ENCODE results near the gene ZNF354B. TPM values are rescaled to one million over a fixed set of nuclear protein-coding genes. Genes with fewer than 3 reads are reported as not detected.

ZNF354B gene
- total and polyA plus RNA-seq, 3 donors from 2014 or later = 6.5 to 30.8 (median 24.3) TPM

- 91 to 94% methylated on average over 6 of the region's 6 CpGs for WGBS, 2 donors
These were observed 34.3 kb upstream of the ZNF354B start for GRCh38 chr5:178825444-178825843.

DNA sequence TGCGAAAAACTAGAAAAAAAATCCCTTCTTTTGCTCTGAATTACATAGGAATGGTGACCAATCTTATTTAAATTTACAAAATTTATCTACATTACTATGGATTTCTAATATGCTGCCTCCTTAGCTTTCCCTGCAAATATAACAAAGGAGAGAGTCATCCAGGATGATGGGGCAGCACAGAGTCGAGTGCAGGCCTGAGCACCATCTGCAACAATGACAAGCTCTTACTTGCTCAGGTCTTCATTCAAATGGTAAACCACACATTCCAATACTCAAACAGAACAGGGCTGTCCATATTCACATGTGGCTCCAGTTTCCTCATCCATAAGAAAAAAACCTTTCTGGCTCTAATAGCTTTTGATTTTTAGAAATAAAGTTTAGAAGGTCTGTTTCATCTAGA lies 33.5 kb upstream of the ZNF354B start:
- H3K4me3 ChIP-seq = no peak overlapping the region
- H3K27ac ChIP-seq = no peak overlapping the region
- no peaks in the 10 kb centered on the region for H3K36me3 ChIP-seq (ENCODE audit: low read depth, missing control alignments)
- no peaks in the 10 kb centered on the region for H3K9me3 ChIP-seq
- intact Hi-C loops (cut with DNase I; ENCODE audit: low total_unique reads) = no loop called here
- DNase-seq = no peak
- H3K4me1 ChIP-seq = no peaks in the 10 kb centered on the region
- 79 to 89% methylated on average over 2 of the region's 2 CpGs for WGBS, 2 donors
- H3K27me3 ChIP-seq = no peaks in the 10 kb centered on the region
- TF ChIP-seq CTCF (IDR thresholded peaks at IDR 0.05) (no peak), POLR2A (IDR thresholded peaks at IDR 0.05) (no peak)

More at GRCh38 chr5:178825444-178825843, 34.3 kb upstream of the ZNF354B start:
- H3K27ac ChIP-seq = no peak overlapping the region
- H3K4me3 ChIP-seq = no peak overlapping the region
- TF ChIP-seq POLR2A (IDR thresholded peaks at IDR 0.05) = no peak
- TF ChIP-seq CTCF (IDR thresholded peaks at IDR 0.05) = no peak
- no peaks in the 10 kb centered on the region for H3K4me1 ChIP-seq
- H3K27me3 ChIP-seq = no peaks in the 10 kb centered on the region
- DNase-seq = no peak
- H3K9me3 ChIP-seq = no peaks in the 10 kb centered on the region
- intact Hi-C loops (cut with DNase I; ENCODE audit: low total_unique reads) = no loop called here
- H3K36me3 ChIP-seq (ENCODE audit: low read depth, missing control alignments) = no peaks in the 10 kb centered on the region

DNA sequence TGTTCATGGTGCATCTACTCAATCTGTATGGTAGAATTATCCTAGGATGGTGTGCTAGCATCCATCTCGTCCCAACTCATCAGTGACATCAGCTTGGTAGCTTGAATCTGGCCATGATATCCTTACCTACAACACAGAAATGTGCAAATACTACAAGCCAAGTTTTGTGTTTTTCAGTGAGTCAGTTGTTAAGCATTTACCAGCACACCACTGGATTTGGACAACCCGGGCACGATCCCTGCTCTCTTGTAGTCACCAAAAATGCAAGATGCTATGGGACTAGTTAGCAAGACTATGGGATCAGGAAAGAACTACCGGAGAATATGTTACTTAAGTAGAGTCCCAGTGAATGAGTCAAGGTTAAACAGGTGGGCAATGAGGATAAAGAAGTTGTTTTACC lies 32.1 kb upstream of the ZNF354B start:
- TF ChIP-seq POLR2A (IDR thresholded peaks at IDR 0.05) (no peak), CTCF (IDR thresholded peaks at IDR 0.05) (no peak)
- no peaks in the 10 kb centered on the region for H3K36me3 ChIP-seq (ENCODE audit: low read depth, missing control alignments)
- WGBS, 2 donors = 74 to 94% methylated on average over 4 of the region's 4 CpGs
- no peaks in the 10 kb centered on the region for H3K9me3 ChIP-seq
- no peak overlapping the region for H3K4me3 ChIP-seq
- no peak overlapping the region for H3K27ac ChIP-seq
- H3K27me3 ChIP-seq = no peaks in the 10 kb centered on the region
- no peaks in the 10 kb centered on the region for H3K4me1 ChIP-seq
- no peak for DNase-seq
- intact Hi-C loops (cut with DNase I; ENCODE audit: low total_unique reads) = no loop called here

GRCh38 chr5:178831049-178831448 lies 28.7 kb upstream of the ZNF354B start:
- no peak overlapping the region for H3K27ac ChIP-seq
- H3K27me3 ChIP-seq = no peaks in the 10 kb centered on the region
- TF ChIP-seq CTCF (IDR thresholded peaks at IDR 0.05) (no peak), POLR2A (IDR thresholded peaks at IDR 0.05) (no peak)
- intact Hi-C loops (cut with DNase I; ENCODE audit: low total_unique reads) = no loop called here
- no peaks in the 10 kb centered on the region for H3K36me3 ChIP-seq (ENCODE audit: low read depth, missing control alignments)
- no peaks in the 10 kb centered on the region for H3K9me3 ChIP-seq
- WGBS, 2 donors = 82 to 90% methylated on average over 5 to 10 of the region's 10 CpGs
- no peaks in the 10 kb centered on the region for H3K4me1 ChIP-seq
- H3K4me3 ChIP-seq = peak overlapping the region in 1 of 2 donors; percentile 44
- DNase-seq = no peak

DNA sequence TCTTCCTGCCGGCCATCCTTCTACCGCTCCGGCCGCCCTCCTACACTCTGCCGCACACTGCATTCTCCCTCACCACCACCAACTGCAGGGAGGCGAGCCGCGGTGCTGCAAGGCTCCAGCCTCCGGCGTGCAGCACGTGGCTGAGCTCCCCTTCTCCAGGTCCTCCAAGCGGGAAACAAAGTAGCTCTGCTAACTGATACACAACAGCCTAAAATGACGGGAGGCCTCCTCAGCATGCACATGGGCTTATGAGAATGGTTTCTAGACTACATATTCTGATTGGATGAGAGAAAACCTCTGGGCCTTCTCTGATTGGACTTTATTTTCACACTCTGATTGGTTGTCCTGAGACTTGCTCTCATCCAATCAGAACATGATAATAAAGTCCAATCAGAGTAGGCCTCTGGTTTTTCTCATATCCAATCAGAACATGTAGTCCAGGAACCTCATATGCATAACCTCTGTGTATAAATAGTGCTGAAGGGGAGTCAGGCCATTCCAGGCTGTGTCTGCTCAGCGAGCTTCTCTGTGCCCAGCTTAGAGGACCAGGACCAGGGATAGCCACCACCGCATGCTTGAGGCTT lies 27.0 kb upstream of the ZNF354B start:
- Histone ChIP-seq H3K27ac (no peak overlapping the region), H3K36me3 (ENCODE audit: low read depth, missing control alignments) (no peaks in the 10 kb centered on the region), H3K4me1 (no peaks in the 10 kb centered on the region), H3K4me3 (peak overlapping the region; percentile 21 to 44), H3K27me3 (no peaks in the 10 kb centered on the region), H3K9me3 (no peaks in the 10 kb centered on the region)
- peak; percentile 71 for DNase-seq
- no peak for TF ChIP-seq CTCF (IDR thresholded peaks at IDR 0.05)
- no peak for TF ChIP-seq POLR2A (IDR thresholded peaks at IDR 0.05)
- 57 to 61% methylated on average over 15 of the region's 15 CpGs for WGBS, 2 donors
- intact Hi-C loops (cut with DNase I; ENCODE audit: low total_unique reads) = no loop called here

All from testis (tissue), 3 donors.